HG02884 (cell line): ENCODE measurements around the gene RFX4.
"Not testable (repeated sequence)": the region's sequence is repeated elsewhere in the genome, so short reads cannot be mapped to it uniquely, and the experiment has no call there.

Experiments
- ATAC-seq: cut with Tn5 transposase; IDR thresholded peaks from one replicate; pipeline ENCODE4 v1.9.1; 2021; ENCODE audit warnings: mild to moderate bottlenecking, moderate library complexity; ENCODE audit not compliant: unreplicated experiment

Gene RFX4

DNA sequence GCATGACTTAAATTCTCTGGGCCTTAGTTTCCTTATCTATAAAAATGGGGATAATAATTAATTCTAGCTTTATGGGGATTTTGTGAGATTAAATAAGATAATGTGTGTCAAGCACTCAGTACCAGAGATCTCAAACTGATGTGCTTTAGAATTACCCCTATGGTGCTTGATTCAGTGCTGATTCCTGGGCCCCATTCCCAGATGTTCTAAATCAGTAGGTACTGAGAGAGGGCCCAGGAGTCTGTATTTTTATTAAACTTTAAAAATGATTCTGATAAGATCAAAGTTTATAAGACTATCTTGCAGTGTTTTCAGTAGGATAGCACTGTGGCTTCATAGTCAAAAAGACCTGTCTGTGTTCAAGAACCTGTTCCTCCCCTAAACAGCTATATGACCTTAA, 102.6 kb downstream of the RFX4 start:
- no peak for ATAC-seq

DNA sequence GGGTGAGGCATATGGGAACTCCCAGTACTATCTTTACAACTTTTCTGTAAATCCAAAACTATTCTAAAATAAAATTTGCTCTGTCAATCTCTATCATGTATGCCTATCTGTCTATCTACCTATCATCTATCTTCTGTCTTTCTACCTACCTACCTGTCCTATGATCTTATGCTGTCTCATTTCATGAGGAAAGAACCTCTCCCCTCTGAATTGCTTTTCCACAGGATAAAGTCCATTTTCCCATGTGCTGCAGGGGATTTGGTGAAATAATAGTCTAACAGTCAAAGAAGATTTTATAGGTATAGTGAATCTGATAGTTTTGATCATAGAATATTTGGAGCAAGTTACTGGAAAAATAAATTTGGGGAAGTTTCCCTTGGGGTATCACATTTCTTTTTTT, 104.9 kb downstream of the RFX4 start:
- ATAC-seq, result no peak

DNA sequence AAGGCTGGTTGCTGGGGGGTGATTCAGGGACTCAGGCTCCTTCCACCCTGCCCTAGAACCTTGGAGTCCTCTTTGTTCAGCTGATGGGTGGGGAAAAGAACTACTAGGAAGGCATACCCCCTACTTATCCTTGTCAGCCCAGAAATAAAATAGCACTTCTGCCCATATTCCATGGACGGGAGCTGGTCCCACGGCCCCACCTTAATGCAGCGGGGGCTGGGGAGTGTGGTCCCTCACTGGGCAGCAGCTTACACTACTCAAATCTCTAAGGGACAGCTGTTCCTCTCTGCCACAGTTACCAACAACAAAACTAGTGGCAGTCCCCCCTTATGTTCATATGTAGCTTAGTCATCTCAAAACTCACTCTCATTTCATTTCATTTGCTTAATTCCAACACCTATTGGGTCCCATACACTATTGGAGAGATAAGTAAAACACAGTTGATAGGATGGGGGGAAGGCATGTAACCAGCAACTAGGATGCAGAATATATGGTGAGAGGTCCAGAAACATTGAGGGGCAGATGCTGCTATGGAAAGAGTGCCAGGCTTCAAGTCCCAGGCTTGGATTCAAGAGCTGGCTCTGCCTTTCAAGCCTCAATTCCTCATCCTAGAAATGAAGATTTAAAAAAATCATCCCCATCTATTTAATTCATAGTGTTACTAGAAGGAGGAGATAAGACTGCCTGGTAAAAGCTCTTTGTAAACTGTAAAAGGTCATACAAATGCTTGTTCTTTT, 107.9 kb downstream of the RFX4 start:
- ATAC-seq, result no peak

DNA sequence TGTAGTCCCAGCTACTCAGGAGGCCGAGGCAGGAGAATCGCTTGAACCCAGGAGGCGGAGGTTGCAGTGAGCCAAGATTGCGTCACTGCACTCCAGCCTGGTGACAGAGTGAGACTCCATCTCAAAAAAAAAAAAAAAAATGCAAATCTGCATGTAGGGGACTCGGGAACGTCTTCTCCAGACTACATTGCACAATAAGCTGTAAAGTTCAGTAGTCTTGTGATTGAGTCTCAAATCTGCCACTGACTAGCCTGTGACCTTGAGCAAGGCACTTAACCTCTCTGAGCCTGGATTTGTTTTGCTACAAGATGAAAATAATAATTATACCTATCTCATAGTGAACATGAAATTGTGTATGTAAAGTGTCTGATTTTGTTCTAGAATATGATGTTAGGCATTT, 109.2 kb downstream of the RFX4 start:
- not testable (repeated sequence) for ATAC-seq

DNA sequence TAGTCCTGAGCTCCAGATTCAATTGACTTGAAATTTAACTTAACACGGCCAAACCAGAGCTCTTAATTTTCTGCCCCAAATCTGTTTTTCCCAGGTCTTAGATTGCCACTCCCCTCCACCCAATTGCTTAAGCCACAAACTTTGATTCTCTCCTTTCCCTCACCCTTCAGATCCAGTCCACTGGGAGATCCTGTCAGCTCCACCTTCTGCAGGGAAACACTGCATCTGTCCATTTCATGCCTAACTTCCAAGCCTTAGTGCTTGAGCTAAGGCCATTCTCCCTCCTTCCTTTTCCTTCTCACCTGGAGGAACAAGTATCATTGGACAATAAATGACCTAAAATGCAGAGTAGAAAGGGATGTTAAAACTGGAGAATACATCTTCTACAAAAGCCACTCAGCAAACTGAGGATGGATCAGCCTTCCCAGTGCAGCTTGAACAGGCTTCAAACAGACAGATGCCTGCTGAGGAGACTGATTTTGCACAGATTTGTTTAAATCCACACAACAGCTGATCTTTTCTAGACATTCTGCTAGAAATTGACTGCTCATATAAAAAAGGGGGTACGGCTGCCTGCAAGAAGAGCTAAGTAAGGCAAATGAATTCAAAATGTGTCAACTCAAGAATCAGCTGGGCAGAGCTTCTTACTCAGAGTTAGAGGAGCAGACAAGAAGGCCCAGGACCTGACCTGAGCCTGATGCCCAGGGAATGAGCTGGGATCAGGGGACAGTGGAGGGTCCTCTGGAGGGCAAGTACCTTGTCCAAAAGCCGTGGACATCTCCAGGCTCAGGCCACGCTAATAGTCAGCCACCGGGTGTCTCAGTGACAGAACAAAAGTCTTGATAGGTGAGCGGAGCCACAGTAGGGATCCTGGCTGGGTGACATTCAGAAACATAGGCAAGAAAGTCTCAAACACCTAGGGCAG, 110.4 kb downstream of the RFX4 start:
- no peak for ATAC-seq

DNA sequence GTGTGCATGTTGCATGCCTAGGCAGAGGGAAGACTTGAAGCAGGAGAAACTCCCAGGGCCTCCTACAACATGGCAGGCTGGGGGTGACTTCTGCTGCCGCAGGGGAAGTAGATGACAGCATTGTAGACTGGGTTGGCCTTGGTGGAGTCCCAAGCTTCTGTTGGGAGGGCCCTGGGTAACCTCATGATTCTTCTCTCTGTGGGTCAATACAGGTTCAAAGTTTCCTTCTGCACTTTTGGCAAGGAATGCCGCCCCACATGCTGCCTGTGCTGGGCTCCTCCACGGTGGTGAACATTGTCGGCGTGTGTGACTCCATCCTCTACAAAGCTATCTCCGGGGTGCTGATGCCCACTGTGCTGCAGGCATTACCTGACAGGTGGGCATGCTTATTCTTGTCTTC, 113.3 kb downstream of the RFX4 start:
- no peak for ATAC-seq

DNA sequence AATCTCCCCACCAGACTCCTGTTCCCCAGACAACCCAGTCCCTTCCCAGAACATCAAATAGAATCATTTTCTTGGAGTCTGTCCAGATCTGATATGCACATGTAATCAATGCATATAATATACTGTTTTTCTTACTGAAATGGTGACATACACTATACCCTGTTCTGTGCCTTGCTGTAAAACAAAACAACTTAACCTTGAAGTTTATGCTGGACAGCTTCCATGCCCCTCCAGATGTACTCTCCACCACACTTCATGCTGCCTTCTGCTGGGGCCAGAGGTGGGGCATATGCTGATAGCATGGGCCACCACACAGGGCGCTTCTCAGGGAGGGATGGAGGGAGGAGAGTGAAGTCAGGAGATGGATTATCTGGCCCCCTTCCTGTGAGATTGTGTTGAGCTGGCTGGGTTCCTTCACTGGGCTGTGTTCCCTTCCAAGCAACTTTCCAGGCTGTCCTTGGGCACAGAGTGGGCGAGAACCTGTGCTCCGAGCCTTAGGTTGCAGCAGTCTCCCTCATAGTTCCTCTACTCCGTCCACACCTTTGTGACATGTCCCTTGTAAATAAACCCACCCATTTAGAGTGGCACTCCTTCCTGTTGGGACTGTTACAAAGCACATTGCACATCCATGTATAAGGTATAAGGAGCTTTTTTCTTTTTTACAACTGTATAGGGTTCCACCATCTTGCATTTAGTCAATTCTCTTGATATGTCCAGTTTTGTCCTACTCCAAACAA, 114.0 kb downstream of the RFX4 start:
- ATAC-seq, result no peak

DNA sequence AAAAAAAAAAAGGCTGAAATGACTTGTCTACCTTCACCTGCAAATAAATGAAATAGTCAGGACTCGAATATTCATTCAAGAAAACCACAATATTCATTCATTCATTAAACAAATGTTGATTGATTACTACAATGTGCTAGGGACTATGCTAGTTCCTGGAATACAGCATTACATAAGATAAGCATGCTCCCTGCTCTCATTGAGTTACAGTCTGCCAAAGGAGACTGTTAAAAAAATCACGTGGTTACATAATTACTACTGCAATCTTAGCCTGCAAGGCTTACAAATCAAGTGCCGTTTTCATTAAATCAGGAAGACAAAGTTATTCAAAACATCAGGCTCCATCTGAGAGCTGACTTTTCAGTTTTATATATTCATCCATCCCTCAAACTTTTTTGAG, 121.3 kb downstream of the RFX4 start:
- no peak for ATAC-seq

DNA sequence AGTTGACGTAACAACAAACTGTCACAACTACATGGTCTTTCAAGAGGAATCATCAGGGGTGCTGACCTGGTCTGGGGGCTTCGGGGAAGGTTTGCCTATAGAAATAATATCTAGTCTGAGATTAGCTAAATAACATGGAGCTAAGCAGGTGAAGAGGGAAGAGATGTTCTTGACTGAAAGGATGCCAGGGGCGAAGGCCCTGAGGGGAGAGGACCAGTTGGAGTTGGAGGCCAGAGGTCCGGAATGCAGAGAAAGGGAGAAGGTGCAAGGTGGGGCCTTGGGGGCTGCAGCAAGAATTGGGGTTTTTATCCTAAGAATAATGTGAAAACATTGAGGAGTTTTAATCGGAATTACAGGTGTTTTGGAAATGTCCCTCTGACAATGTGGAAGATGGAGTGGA, 123.2 kb downstream of the RFX4 start:
- ATAC-seq, result no peak

DNA sequence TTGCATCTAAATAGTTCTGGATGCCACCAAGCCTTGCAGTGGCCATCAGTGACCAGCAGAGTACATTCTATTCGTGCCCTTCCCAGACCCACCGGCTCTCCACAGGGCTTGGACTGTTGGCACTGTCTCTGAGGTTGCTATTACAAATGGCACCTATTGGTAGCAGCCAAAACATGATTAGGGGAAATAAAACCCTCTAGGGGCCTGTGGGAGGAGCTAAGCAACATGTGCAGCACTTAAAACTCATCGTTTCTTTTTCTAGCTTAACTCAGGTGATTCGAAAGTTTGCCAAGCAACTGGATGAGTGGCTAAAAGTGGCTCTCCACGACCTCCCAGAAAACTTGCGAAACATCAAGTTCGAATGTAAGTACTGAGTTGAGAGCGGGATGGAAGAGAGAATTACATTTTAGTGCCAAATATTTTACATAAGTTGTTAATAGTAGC, 126.3 kb downstream of the RFX4 start:
- ATAC-seq, result no peak

DNA sequence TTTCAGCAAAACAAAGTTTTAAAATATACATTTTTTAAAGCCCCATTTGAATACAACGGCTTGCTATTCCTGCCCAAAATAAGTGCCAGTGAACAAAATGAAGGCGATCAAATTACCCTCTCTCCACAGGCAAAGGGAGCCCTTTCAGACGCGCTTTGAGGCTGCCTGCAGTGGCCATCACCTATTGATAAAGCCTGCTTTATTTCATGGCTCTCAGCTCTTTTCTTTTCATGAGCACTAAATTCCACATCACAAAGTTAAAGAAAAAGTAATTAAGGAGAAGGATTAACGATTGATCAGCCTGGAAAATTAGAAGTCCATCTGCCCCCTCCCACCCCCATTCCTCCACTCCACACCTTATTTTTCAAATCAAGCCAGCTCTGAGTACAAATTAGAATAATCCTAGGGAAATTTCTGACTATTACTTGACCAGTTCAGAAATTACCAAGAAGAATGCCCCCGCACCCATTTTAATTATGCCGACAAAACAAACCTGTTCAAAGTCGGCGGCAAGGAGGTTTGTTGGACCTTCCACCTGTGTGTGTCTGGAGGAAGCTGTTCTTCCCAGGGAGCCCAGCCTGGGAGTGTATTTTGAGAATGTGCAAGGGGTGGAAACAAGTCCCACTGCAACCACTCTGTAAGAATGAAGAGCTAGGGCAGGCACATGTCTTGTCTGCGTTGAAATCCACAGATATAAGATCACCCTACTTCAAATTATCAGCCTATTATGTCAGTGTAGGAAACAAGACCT, 127.5 kb downstream of the RFX4 start:
- no peak for ATAC-seq

DNA sequence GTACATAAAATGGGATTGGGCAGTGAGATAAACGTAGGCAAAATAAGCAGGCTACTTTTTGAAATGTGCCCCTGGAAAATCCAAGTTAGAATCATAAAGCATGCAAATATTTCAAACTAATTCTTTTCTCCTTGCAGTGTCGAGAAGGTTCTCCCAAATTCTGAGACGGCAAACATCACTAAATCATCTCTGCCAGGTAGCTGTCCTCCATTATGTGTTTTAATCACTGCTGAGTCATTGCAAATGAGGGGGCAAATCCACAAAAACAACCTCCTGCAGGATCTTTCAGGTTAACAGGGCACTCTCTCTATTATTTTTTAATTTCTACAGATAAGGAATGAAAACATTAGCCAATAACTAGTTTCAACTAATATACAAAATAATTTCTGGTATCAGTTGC, 128.5 kb downstream of the RFX4 start:
- no peak for ATAC-seq

DNA sequence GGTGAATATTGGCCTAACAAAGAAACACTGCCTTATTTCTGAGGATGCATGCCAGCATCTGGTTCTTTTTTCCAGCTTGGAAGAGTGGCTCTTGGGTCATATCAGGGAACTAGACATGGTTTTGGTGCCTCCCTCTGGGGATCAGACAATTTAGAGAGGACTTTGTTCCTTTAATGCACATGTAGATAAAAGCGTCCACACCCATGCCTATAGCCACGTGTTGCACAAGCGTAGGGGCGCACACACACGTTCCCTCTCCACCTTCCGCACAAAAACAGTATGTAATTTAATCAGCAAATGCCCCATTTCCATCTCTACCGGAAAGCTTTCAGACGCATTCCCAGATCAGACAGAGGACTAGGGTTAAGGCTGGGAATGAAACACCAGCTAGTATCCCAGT, 130.0 kb downstream of the RFX4 start:
- ATAC-seq, result no peak

DNA sequence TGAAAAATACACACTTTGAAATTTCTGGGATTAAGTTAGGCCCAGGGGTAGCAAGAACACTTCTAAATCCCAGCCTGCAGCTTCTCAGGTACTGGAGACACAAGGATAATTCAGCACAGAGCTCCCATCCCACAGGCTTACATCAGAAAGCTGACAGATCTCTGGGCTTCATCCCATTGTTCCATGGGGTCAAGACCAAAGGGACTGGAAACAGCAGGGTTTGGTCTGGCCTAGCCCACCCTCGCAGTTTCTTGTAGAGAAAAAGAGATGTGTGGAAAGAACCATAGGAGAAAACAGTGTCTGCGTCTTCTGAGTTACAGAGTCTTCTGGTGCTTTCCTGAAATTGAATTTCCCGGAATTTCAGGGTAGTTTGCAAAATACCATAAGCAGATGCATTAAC, 132.1 kb downstream of the RFX4 start:
- no peak for ATAC-seq

DNA sequence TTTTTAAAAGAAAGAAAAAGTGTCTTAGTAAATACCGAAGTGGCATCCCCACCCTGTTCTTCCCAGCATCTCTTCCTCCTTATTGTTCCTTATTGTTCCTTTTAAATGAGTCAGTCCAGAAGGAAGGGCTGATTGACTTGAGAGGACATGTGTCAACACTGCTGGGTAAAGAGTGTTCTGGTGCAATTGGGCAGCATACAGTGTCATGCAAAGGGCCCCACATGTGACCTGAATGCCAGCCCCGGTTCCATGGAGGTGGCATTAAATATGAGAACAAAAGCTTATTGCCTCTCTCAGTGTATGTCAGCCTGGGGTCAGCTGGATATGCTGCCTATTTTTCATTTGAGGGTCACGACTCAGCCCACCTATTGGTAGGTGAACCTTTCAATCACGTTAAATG, 132.8 kb downstream of the RFX4 start:
- ATAC-seq, result no peak

DNA sequence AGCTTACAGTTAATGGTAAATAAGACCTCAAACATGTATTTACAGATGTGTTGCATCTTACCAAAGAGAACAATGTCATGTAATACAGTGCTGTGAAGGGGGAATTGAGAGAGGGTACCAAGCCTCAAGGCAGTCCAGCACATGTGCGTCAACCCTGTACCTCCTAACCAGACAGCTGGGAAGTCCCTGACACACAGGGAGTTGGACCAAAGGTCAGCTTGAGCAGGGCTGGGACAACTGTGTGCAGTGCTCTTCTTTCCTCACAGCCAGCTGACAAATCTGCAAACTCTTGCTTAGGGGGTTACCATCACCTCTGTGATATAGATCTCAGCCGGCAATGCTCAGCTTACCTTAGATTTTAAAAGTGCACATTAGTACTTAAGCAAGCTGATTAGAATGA, 134.9 kb downstream of the RFX4 start:
- no peak for ATAC-seq

DNA sequence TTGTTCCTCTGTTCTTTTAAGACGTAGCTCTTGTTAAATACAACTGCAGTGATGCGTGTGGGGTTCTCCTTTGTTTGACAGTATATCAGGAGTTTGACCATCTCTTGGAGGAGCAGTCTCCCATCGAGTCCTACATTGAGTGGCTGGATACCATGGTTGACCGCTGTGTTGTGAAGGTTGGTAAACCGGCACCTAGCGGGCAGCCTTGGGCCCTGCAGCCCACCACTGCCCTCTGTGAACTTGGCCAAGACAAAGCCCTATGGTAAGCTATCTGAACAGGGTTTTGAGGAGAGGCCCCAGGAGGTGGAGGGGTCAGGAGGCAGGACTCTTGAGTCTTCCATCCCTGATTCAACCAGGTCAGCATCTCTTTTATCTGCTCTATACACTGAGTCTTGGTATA, 137.1 kb downstream of the RFX4 start:
- no peak for ATAC-seq

DNA sequence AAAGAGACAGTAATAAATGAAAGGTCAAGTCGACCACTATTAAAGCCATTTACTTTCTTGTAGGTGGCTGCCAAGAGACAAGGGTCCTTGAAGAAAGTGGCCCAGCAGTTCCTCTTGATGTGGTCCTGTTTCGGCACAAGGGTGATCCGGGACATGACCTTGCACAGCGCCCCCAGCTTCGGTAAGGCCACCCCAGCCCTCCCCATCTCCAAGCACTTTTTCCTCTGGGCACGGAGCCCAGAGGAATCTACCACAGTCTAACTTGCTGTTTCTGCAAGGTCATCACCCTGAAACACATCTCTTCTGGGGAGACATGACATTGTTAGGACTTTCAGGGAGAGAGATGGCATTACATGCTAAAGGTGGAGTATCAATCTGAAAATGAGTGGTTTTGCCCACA, 137.9 kb downstream of the RFX4 start:
- no peak for ATAC-seq

DNA sequence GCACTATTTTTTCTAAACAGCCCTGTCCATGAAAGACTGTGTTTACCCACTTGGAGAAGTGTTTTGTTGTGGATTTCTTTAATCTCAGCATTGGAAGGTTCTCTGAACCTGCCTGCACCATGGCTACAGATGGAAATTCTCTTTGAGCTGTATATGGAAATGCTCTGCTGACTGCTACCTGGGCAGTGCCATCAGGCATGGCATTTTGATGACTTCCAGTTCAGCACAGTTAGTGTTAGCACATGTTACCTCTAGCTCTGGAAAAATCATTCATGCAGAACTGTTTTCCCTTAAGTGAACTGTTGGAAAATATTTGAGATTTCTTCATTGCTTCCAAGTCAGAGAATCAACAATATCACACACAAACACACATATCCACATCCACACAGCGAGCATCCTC, 139.1 kb downstream of the RFX4 start:
- ATAC-seq, result no peak

DNA sequence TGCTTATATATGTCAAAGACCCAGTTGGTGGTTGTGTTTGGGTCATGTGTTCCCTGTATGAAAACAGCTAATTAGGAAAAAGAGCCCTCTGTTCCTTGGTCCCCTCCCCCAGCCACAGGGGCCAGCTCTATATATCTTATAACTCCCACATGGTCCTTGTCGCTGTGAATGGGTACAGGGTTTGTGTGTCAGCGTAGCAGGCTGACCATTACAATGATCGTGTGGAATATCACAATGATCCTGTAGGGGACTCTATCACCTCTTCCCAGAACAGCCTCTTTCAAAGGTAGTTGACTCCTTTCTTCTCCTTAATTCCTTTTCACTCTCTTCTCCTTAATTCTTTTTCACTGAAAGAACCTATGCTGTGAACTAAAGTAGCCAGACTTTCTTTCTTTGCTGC, 140.0 kb downstream of the RFX4 start:
- ATAC-seq, result no peak

DNA sequence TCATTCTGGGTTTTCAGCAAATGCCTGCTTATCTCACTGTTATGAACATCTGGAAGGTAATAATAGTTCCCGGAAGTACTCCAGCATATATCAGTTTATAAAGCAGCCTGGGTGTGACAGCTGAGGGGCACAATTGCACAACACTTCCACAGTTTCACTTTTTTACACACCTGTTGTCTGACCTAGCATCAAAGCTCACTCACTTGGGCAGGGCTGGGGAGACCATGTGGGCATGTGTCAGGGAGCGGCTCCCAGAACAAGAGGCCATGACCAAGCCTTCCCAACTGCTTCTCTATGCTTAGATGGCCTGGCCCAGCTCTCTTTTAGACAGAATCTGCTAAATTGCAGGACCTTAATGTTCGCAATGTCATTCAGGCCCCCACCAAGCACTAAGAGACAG, 140.6 kb downstream of the RFX4 start:
- ATAC-seq, result no peak
